GM21717 (cell line): ENCODE measurements around the gene DPH1.
"Not testable (repeated sequence)": the region's sequence is repeated elsewhere in the genome, so short reads cannot be mapped to it uniquely, and the experiment has no call there.

ENCODE experiments used
- ATAC-seq: cut with Tn5 transposase; IDR thresholded peaks from one replicate; pipeline ENCODE4 v1.9.1; 2021; ENCODE audit warnings: mild to moderate bottlenecking, moderate library complexity; ENCODE audit not compliant: unreplicated experiment

The DPH1 gene

DNA sequence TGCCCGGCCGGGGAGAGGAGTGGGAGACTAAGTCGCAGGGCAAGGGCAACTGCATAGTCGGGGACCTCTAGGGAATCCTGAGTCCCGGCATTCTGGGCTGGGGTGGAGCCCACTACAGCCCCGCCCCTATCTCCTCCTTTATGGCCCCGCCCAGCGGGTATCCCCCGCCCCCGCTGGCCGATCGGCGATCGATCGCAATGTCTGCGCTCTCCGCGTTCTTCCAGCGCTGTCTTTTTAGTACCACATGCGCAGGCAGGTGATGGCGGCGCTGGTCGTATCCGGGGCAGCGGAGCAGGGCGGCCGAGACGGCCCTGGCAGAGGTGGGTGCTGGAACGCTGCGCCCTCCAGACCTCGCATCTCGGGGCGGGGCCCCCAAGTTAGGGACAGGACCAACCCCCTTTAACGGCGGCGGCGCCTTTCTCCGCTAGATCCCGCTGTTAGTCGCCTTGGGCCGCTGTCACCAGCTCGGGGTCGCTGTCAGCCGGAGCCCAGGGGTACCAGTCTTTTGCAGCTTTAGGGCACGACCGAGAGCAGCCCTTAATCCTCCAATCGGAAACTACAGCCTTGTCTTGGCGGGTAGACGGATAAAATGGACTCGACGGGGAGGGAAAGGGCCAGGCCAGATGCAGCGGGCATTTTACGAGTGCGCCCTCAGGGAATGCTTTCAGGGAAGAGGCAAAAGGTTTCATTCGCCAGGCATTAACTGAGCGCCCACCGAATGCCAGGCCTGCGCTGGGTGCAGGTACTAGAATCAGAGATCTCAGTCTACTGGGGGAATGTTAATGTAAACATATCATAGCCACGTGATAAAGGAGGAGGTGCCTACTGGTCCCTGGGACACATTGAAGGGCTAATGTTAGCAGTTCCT, at the start of gene DPH1:
DPH1 (plus strand) TSS at position 243 of the 868 bp plus-strand sequence; CDS start at position 260, 17 bp downstream.
- peak; percentile 48 for ATAC-seq

DNA sequence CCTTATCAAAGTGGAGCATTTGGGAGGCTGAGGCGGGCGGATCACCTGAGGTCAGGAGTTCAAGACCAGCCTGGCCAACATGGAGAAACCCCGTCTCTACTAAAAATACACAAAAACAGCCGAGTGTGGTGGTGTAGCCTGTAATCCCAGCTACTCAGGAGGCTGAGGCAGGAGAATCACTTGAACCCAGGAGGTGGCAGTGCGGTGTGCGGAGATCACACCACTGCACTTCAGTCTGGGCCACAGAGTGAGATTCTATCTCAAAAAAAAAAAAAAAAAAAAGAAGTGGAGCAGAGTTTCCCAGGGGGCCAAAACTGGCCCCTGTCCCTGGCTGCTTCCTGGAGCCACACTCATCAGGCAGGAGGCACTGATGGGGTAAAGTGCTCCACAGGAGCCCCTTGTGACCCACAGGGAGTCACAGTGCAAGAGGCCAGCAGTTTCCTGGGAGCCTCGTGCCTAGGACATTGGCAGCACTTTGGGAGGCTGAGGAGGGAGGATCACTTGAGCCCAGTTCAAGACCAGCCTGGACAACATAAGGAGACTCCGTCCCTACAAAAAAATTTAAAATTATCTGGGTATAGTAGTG, 49.2 kb upstream of the DPH1 start:
- no peak for ATAC-seq

DNA sequence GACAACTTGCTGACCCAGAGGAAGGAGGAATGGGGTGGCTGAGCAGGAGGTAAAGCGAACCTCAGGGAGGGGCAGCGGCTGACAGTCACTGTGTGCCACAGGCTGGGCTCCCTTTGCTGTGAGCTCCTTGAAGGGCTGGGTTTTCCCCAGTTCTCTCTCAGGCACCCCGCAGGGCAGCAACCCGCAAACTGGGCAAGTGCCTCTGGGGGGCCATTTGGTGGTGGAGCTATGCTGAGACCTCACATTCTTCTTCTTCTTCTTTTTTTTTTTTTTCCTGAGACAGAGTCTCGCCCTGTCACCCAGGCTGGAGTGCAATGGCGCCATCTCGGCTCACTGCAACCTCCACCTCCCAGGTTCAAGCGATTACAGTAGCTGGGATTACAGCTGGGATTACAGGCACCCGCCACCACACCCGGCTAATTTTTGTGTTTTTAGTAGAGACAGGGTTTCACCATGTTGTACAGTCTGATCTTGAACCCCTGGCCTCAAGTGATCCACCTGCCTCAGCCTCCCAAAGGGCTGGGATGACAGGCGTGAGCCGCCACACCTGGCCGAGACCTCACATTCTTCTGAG, 47.1 kb upstream of the DPH1 start:
- ATAC-seq = not testable (repeated sequence)

DNA sequence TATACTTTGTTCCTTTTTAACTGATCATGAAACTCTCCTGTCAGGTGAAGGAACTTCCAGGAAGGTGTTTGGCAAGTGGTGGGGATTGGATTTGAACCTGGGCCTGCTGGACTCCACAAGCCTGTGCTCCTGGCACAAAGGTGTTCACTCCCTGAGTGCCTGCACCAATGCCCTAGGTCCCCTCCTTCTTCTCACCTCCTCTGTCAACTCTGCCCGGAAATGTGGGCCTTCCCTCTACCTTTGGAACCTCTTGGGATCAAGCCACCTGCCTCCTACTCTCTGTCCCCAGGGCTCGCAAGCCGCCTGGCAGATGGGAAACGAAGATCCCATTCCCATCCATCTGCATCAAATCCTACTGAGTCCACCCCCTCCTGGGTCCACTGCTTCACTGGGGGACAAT, 44.9 kb upstream of the DPH1 start:
- no peak for ATAC-seq

DNA sequence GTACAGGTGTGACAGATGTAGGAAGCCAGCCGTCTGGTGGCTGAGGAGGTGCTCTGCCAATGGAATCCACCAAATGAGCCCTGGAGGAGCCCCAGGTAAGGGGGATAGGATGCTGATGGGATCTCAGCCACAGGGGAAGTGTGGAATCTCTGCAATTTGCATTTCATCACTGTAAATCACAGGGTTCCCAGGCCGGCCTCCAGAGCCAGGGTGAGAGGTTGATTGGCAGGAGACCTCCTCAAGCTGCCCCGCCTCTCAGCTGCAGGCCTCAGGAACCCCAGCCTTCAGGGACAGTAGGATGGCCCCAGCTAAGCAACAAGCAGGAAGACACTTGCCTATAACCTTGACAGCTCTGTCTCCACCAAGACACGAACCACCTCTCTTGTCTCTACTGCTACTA, 44.3 kb upstream of the DPH1 start:
- no peak for ATAC-seq

DNA sequence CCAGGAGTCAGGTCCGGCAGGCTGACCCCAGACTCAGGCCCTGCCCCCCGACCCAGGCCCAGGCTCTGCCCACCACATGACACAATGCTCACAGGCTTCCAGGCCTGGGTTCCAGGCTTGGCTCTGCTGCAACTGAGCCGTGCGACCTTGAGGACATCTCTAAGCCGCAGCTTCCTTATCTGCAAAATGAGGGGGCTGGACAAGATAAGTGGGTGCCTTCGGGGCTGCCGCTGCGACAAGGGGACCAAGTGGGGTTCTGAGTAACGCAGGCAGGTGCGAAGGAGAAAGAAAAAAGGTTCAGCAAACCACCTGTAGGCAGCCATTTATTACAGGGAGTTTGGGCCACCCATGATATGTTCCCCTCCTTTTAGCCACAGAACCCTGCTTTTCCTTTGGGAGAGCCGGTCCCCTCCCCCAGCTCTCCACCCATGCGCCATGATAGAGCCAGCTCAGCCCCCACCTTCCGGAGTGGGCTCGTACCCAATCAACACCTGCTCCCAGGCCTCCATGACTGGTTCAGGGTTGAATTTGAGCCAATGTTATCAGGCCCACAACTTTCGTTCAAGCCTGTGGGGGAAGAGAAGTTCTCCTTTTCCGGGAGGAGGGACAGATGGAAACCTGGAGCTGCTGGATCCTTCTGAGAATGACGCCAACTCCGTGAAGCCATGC, 43.0 kb upstream of the DPH1 start:
- ATAC-seq = no peak

DNA sequence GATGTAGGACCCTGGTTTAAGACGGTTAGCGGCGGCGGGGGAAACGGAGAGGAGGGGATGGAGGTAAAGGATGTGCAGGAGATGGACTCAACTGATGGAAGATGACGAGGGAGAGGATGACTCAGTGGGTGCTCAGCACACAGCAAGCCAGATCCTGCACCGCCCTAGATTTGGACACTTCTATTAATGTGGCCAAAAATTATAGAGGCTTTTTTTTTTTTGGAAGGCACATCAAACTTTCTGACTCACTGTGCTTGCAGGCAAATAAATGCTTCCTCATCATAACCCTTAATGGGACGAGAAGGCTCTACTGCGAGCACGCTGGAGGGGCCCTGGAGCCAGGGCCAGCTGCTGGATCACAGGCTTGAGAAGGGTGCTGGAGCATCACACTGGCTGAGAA, 40.8 kb upstream of the DPH1 start:
- no peak for ATAC-seq

DNA sequence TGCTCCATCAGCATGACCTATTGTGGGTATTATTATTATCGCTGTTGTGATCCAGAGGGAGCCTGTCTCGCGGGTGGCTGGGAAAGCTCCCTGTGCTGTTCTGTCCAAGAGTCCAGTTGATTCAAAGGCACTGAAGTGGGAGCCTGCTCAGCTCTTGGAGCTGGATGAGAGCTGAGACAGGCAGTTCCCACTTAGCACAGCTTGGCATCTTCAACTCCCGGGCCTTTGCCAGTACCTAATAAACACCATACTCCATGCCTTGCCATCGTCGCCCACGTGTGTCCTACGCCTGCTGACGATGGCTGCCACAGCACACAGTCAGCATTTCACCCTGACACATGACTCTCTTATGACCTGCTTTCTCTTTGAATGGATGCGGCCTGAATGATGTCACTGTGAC, 37.4 kb upstream of the DPH1 start:
- ATAC-seq = no peak

DNA sequence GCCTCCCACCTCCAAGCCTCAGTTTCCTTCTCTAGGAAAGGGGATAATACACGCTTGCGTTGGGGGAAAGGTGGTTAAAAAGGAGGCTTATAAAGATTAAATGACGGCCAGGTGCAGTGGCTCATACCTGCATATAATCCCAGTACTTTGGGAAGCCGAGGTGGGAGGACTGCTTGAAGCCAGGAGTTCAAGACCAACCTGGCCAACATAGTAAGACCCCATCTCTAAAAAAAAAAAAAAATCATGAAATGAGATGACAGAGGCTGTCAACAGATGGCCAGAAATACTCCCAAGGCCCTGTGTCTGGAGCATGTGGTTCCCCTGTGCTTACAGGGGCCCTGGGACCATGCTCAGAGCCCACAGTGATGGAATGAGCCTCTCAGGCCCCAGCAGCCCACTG, 35.2 kb upstream of the DPH1 start:
- no peak for ATAC-seq

DNA sequence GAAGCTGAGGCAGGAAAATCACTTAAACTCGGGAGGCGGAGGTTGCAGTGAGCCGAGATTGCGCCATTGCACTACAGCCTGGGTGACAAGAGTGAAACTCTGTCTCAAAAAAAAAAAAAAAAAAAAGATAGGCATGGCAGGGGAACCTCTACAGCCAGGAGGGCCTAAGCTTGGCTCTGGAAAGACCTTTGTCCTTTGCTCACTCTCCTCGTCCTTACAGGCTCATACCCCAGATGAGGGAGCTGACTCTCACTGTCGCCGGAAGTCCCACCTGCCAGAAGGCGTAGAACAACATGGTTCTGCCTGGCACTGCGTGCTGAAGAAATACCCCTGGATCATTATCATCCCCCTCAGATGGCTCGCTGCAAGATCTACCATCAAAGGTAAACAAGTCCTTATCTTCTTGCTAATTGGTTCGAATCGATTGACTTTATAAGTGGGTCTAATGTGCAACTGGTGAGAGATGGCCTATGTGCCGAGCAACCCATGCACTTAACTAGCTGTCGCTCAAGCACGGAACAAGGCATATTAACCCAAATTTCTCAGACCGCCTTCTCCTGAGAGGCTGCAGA, 34.5 kb upstream of the DPH1 start:
- ATAC-seq = no peak

DNA sequence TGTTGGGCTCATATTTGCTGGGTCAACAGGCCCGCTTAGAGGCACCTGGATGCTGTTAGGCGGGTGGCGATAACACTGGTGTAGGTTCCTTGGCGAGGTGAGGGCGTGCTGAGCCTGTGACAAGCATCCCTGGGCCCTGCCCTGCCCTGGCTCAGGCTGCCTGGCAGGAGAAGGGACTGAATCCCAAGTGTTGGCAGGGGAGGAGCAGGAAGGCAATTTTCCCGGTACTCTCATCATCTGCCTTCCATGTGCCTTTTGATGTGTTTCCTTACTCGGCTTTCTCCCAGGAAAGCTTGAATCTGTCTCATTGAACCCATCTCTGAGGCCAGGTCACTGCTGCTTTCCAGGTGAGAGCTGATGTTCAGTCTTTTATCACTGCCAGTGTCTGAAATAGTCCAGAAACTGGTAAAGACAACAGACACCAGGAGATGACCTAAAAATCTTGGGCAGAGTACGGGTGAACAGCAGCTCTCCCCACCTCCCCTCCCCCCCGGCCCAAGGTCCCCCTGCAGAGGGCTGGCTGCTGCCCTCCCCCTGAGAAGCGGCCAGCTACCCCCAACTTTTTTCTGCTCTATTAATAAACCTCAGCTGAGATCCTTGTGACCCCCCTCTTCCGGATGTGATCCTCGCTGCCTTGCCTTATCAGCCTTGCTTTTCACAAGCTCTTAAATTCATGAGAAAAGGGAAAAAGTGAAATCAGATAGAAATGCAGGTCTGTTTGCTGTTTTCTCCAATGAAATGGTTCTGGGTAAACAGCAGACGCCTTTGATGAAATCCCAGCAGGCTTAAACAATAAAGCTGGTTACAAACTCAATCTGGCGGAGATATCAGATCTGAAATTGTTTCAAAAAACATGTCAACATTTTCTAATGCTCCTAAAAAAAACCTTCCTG, 33.8 kb upstream of the DPH1 start:
- ATAC-seq = no peak

DNA sequence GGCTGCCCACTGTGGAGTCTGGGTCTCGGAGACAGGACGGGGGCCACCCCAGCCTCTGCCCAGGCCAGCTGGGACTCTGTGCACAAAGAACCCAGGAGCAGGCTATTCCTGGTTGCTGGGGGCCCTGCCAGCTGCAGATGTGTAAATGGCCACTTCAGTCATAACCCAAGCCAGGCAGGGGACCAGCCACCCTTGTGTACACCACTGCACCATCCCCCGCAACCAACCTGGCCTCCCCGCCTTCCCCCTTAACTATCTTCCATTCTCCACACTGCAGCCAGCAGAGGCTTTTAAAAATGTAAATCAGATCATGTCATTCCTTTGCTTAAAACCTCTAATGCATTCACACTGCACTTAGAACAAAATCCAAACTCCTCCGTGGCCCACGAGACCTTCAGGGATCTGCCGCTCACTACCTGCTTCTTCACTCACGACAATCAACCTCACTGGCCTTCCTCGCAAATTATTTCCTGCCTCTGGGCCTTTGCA, 33.1 kb upstream of the DPH1 start:
- ATAC-seq = no peak

DNA sequence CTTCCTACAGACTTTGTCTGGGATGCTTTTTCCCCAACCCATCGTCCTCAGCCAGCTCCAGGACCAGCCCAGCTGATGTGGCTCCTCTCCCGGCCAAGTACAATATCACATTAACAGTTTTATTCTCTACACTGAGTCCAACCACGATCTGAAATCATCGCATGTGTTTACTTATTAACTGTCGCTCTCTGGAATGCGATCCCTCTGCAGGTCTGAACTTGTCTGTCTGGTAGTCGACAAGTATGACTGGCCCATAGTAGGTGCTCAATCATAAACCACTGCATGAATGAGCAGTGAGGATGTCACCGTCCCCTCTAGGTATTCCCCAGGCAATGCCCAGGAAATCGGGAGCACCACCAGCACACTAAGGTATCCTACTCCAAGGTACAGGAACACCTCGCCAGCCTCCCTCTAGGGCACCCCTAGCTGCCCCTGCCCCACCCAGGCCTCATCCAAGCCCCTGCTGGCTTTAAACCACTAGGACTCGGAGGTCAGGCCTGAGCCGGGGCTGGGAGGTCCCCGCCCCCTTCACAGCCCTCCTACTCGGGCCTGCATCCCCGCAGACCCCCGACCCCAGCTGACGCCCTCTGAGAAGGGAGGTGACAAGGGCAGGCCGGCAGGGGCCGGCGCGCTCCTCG, 32.5 kb upstream of the DPH1 start:
- no peak for ATAC-seq

DNA sequence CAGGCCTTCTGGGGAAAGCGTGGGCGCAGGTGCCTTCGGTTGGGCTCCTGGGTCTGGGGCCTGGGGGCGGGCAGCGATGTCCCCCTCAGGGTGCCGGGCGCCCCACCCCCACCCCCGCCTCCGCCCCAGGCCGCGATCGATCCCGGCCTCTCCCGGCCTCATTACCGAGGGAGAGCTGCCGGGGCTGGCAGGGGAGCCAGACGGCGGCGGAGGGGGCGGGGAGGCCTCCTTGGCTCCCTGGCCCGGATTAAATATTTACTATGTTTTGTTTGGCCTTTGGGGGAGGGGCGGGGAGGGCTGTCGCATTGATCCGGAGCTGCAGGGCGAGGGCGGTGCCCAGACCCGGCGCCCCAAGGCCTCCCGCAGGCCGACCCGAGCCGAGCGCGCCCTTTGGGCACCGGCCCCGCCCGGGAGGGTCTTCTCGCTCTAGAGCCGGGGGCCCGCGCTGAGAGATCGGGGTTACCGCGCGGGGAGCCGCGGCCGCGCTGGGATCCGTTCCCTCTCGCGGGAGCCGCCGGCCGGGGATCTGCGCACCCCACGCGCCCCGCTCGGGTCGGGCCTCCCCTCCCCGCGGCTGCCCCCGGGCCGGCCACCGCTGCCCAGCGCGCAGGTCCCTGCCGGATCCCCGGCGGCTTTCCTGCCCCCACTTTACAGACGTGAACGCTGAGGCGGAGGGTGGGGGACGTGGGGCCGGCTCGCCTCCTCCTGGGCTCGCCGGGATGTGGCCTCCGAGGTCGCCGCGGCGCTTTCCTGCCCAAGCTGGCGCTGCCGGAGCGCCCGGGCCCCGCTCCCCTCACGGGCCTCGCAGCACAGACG, 31.8 kb upstream of the DPH1 start:
- no peak for ATAC-seq

DNA sequence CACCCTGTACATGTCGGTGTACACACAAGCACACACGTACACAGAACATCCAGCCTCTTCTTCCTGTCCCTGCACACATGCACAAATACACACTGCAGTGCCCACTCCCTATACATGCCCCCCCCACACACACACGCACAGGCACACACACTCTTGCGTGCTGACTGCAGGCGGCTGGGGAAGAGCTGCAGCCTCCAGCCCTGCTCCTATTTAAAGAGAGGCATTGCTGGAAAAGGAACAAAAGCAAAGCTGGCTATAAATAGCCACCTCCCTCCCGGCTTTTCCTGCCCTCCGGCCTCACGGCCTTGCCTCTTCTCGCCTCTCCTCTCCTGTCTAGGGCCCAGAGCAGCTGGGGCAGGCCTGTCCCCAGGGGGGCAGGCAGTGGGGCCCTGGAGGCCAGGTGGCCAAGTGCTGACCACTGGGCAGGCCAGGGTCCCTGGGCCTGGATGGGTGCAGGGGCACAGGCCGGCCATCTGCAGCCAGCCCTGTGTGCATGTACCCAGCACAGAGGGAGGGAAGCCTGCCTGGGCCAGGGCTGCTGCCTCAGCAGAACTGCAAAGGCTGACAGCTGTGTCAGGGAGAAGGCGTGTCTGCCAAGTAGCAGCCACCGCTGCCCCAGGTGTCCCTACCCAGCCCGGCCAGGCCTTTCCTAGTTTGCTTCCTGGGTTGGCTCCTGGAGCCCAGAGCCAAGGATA, 30.2 kb upstream of the DPH1 start:
- no peak for ATAC-seq

DNA sequence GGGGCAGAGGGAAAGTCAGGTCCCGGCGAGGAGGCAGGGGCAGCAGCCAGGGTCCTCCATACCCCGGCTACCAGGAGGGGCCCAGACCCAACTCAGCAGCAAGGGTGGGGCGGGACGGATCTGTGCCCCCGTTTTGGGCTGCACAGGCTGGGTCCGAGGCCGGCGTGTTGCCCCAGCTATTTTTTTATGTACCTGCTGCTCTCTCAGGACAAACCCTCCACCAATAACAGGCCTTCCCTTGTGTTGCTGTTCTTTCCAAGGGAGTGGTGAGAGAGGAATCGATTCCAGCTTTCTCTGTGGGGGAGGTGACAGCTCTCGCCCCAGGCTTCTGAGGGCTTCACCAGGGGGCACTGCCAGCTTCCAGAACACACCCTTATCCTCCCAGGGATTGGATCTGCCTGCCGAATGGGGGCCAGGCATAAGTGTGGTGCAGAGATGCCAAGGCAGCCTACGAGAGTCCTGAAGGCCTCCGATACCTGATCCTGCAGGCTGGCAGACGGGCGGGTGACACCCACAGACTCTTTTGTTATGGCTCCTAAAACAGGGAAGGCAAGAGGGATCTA, 27.1 kb upstream of the DPH1 start:
- no peak for ATAC-seq

DNA sequence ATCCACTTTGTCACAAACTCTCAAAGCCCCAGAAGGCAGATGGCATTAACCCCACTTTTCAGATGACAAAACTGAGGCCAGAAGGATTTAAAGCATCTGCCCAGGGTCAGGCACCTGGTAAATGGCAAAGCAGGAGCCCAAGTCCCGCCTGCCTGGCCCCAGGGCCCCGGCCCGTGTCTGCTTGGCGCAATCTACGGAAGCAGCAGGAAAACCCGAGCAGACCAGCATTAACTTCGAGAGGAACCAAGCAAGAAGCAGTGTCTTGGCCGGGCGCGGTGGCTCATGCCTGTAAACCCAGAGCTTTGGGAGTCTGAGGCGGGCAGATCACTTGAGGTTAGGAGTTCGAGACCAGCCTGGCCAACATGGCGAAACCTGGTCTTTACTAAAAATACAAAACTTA, 26.4 kb upstream of the DPH1 start:
- ATAC-seq = no peak

DNA sequence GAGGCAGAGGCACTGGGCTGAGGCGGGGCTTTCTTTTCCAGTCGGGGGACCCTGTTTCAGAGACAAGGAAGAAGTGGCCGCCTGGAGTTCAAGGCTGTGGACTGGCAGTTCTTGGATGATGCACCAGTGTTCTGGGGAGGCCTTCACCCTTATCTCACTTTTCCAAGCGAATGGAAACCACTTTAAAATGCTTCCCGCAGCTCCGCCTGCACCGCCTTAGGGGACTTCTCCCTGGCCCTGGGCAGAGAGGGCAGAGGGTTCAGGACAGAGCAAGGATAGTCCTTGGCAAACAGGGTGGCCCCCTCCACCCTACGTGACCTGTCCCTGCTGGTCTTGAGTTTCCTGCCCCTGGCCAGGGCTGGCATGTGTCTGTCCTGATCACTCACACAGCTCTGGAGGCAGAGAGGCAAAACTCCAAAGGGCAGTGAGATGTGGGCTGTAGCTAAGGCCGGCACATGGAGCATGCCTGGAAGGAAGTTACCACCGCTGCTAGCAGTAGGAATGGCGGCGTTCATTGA, 25.5 kb upstream of the DPH1 start:
- no peak for ATAC-seq
